HCT116 (cell line): ENCODE measurements around the gene NCAPG. TPM values are rescaled to one million over a fixed set of nuclear protein-coding genes. Genes with fewer than 3 reads are reported as not detected.

Source experiments
- ATAC-seq: fragments of 200-7000 bp; cut with Tn5 transposase; 2 replicates; pipeline ENCODE4 v1.9.1; 2020; ENCODE audit warnings: mild to moderate bottlenecking, moderate library complexity
- BruUV-seq: library from RNA; stranded (reverse); fragments of 400-500 nt; replicated peaks from 2 replicates; lab custom pipeline; 2021; lab: Mats Ljungman, UMichigan
- CTCF ChIA-PET: fragments of 300-600 bp; sonication (Branson Sonifier 250); formaldehyde crosslinking; loops from one replicate; lab custom pipeline; 2021; ENCODE audit warnings: antibody characterized with exemption; lab: Charles Lee
- POLR2A ChIA-PET: fragments of 300-600, 350-600 bp; sonication (Branson Sonifier 250); formaldehyde crosslinking; loops from one replicate; lab custom pipeline; 2021; ENCODE audit warnings: antibody characterized with exemption; lab: Charles Lee
- RAD21 ChIA-PET, 2 experiments: fragments of 300-600 bp; sonication (Branson Sonifier 250); formaldehyde crosslinking; loops; one replicate each; lab custom pipeline; 2023; ENCODE audit warnings: low total read pairs in 2 of 2; ENCODE audit not compliant: uncharacterized antibody in 2 of 2, unreplicated experiment in 2 of 2, low non-redundant PET in 1 of 2; lab: Charles Lee
- DNase-seq: peaks from one replicate; pipeline ENCODE4 v3.0.0-alpha.2; 2010; ENCODE audit warnings: low read depth, low spot score
- H2AFZ ChIP-seq: fragments of 200-600 bp; shearing (Covaris generic), sonication (generic); 2 replicates; pipeline ENCODE4 v1.6.1; 2017; ENCODE audit warnings: low read depth, mixed run types, mixed read lengths, antibody characterized with exemption, low read length; ENCODE audit not compliant: poor library complexity, severe bottlenecking
- H3K27ac ChIP-seq: 2 replicates; pipeline ENCODE4 v1.5.1; 2012; ENCODE audit warnings: low read depth, low read length
- H3K27me3 ChIP-seq: fragments of 200-600 bp; sonication (generic); 2 replicates; pipeline ENCODE4 v1.6.1; 2016; ENCODE audit warnings: mixed run types, low read length, mixed read lengths; ENCODE audit not compliant: insufficient read depth
- H3K36me3 ChIP-seq, 2 experiments: fragments of 200-500 bp in 1 of 2; fragments of 200-600 bp in 1 of 2; sonication (Bioruptor generic) in 1 of 2; sonication (generic) in 1 of 2; 2 replicates each; pipeline versions ENCODE4 v1.5.1 to v1.6.1; 2014 to 2016; ENCODE audit warnings: low read length in 2 of 2, inconsistent platforms in 1 of 2, mixed read lengths in 1 of 2, mixed run types in 1 of 2; ENCODE audit not compliant: insufficient read depth in 2 of 2, control insufficient read depth in 1 of 2
- H3K4me1 ChIP-seq, 2 experiments: fragments of 200-600 bp in 1 of 2; sonication (generic) in 1 of 2; 2 replicates each; pipeline versions ENCODE4 v1.5.1 to v1.6.1; 2012 to 2017; ENCODE audit warnings: low read length in 2 of 2, inconsistent platforms in 1 of 2, mild to moderate bottlenecking in 1 of 2, mixed read lengths in 1 of 2, mixed run types in 1 of 2, moderate library complexity in 1 of 2; ENCODE audit not compliant: insufficient read depth in 2 of 2, control insufficient read depth in 1 of 2
- H3K4me2 ChIP-seq: fragments of 200-600 bp; sonication (generic); 2 replicates; pipeline ENCODE4 v1.6.1; 2017; ENCODE audit warnings: mixed run types, low read length, mixed read lengths
- H3K4me3 ChIP-seq, 2 experiments: fragments of 200-600 bp in 1 of 2; sonication (generic) in 1 of 2; replicated peaks in 1 of 2; 2 replicates each; pipeline ENCODE4 v1.5.1; 2011 to 2016; ENCODE audit warnings: low read length in 2 of 2, control low read depth in 1 of 2, low read depth in 1 of 2, mild to moderate bottlenecking in 1 of 2, mixed read lengths in 1 of 2, mixed run types in 1 of 2
- H3K79me2 ChIP-seq: fragments of 200-600 bp; sonication (generic); 2 replicates; pipeline ENCODE4 v1.6.1; 2017; ENCODE audit warnings: mild to moderate bottlenecking, mixed run types, low read length, moderate library complexity, mixed read lengths; ENCODE audit not compliant: insufficient read depth
- H3K9ac ChIP-seq: fragments of 200-600 bp; sonication (generic); 2 replicates; pipeline ENCODE4 v1.6.1; 2016; ENCODE audit warnings: low read length, mixed read lengths
- H3K9me2 ChIP-seq: fragments of 200-600 bp; sonication (generic), shearing (Covaris generic); 2 replicates; pipeline ENCODE4 v1.6.1; 2017; ENCODE audit warnings: mixed run types, mild to moderate bottlenecking, moderate library complexity; ENCODE audit not compliant: insufficient read depth
- H3K9me3 ChIP-seq, 2 experiments: fragments of 200-500 bp in 1 of 2; fragments of 200-600 bp in 1 of 2; sonication (Bioruptor generic) in 1 of 2; sonication (generic) in 1 of 2; 2 replicates each; pipeline ENCODE4 v1.6.1; 2014 to 2017; ENCODE audit warnings: low read length in 2 of 2, mixed read lengths in 2 of 2, inconsistent platforms in 1 of 2, low read depth in 1 of 2, mild to moderate bottlenecking in 1 of 2, mixed run types in 1 of 2, moderate library complexity in 1 of 2; ENCODE audit not compliant: control insufficient read depth in 1 of 2, insufficient read depth in 1 of 2
- H4K20me1 ChIP-seq: fragments of 200-600 bp; sonication (generic), shearing (Covaris generic); 2 replicates; pipeline ENCODE4 v1.6.1; 2017; ENCODE audit warnings: mixed run types, mild to moderate bottlenecking, moderate library complexity; ENCODE audit not compliant: insufficient read depth
- CEBPB ChIP-seq: IDR thresholded peaks from 2 replicates; pipeline ENCODE4 v1.6.1; 2012; ENCODE audit warnings: low read depth
- EZH2 ChIP-seq: fragments of 200-600 bp; sonication (generic); IDR thresholded peaks from 2 replicates; pipeline ENCODE4 v1.6.1; 2017; ENCODE audit warnings: antibody characterized with exemption, mixed run types
- EZH2phosphoT487 ChIP-seq: fragments of 200-600 bp; IDR thresholded peaks from 2 replicates; pipeline ENCODE4 v1.6.1; 2018; ENCODE audit warnings: antibody characterized with exemption, borderline replicate concordance
- POLR2A ChIP-seq: IDR thresholded peaks from 2 replicates; pipeline ENCODE4 v1.7.0; 2011; ENCODE audit warnings: borderline replicate concordance; ENCODE audit not compliant: insufficient read depth, insufficient read length; ENCODE audit errors: extremely low read depth
- SIN3A ChIP-seq: IDR thresholded peaks from 2 replicates; pipeline ENCODE4 v1.6.1; 2012; ENCODE audit warnings: low read depth
- SP1 ChIP-seq: IDR thresholded peaks from 2 replicates; pipeline ENCODE4 v1.6.1; 2012; ENCODE audit warnings: low read depth
- SRF ChIP-seq: IDR thresholded peaks from 2 replicates; pipeline ENCODE4 v1.6.1; 2012; ENCODE audit warnings: low read depth
- YY1 ChIP-seq: IDR thresholded peaks from 2 replicates; pipeline ENCODE4 v1.6.1; 2011; ENCODE audit warnings: low read length, low read depth, moderate library complexity, mild to moderate bottlenecking; ENCODE audit not compliant: insufficient replicate concordance; ENCODE audit errors: extremely low read depth
- ZFX ChIP-seq: fragments of 450-650 bp; IDR thresholded peaks from 2 replicates; pipeline ENCODE4 v1.6.1; 2017
- ZNF274 ChIP-seq: fragments of 200-500 bp; sonication (Bioruptor generic); IDR thresholded peaks from 2 replicates; pipeline ENCODE4 v1.6.1; 2014; ENCODE audit warnings: mild to moderate bottlenecking, low read depth, low read length, inconsistent platforms
- intact Hi-C: fragments of 100-400 bp; cut with micrococcal nuclease; formaldehyde crosslinking; loops from 2 replicates; pipeline ENCODE4 v1.10.0; 2022
- total RNA-seq: library from RNA; stranded (reverse); gene quantifications from one replicate; pipeline ENCODE4 v1.2.1, GENCODE V29; 2021; ENCODE audit not compliant: unreplicated experiment
- TF ChIP-seq, protein P1 (sequence below): IDR thresholded peaks from 2 replicates; pipeline ENCODE4 v1.6.1; 2012

Gene NCAPG
- total RNA-seq, 1 experiment from 2014 or later = 79.4 TPM

DNA sequence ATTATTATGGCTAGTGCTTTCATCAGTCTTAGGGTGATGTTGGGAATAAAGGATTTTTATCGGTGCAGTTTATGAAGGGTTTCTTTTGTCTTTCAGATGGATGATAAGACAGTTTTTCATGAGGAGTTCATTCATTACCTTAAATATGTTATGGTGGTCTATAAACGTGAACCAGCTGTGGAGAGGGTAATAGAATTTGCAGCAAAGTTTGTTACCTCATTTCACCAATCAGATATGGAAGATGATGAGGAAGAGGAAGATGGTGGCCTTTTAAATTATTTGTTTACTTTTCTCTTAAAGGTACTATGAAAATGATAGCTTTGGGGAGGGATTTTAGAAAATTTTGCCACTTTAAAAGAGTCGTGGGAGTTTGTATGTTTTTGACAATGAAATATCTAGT lies 1.3 kb downstream of the NCAPG start (continued):
- TF ChIP-seq SP1 = no peak

DNA sequence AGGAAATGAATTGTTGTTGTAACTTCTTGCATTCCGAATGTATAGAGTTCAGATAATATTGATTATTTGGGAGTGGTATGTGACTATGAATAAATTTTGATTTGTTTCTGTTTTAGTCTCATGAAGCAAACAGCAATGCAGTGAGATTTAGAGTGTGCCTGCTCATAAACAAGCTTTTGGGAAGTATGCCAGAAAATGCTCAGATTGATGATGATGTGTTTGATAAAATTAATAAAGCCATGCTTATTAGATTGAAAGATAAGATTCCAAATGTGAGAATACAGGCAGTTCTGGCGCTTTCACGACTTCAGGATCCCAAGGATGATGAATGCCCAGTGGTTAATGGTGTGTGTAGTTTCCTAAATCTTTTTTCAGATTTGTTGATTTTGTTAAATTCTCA lies 2.0 kb downstream of the NCAPG start:
- Histone ChIP-seq H2AFZ (no peak overlapping the region), H3K9me3 (no peaks in the 10 kb centered on the region), H3K9me2 (no peaks in the 10 kb centered on the region), H3K4me2 (peak overlapping the region; percentile 85), H3K4me3 (peak overlapping the region in 1 of 2 experiments; percentile 93; a peak in 1 of 4 replicates), H3K9ac (peak overlapping the region; percentile 98; the same call in 1 of the 2 replicates), H3K4me1 (peaks cover 5 to 20% of the 10 kb centered on the region in 2 experiments; a peak in 2 of 4 replicates), H3K27me3 (no peaks in the 10 kb centered on the region), H3K27ac (no peak overlapping the region), H4K20me1 (peaks cover 6% of the 10 kb centered on the region; the same call in 1 of the 2 replicates), H3K36me3 (peaks cover 14 to 27% of the 10 kb centered on the region in 2 experiments), H3K79me2 (peaks cover 98% of the 10 kb centered on the region)
- DNase-seq (no peak), ATAC-seq (no peak)
- intact Hi-C loops = no loop called here
- ChIA-PET RAD21 (no interaction called here), CTCF (no interaction called here), POLR2A (no interaction called here)
- BruUV-seq = no TSS peak
- no peak for TF ChIP-seq ZFX
- TF ChIP-seq ZNF274 = no peak
- no peak for TF ChIP-seq POLR2A
- TF ChIP-seq SIN3A = no peak
- TF ChIP-seq CEBPB = no peak
- TF ChIP-seq, protein P1, sequence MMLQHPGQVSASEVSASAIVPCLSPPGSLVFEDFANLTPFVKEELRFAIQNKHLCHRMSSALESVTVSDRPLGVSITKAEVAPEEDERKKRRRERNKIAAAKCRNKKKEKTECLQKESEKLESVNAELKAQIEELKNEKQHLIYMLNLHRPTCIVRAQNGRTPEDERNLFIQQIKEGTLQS = no peak
- no peak for TF ChIP-seq YY1
- no peak for TF ChIP-seq EZH2
- no peak for TF ChIP-seq SP1

DNA sequence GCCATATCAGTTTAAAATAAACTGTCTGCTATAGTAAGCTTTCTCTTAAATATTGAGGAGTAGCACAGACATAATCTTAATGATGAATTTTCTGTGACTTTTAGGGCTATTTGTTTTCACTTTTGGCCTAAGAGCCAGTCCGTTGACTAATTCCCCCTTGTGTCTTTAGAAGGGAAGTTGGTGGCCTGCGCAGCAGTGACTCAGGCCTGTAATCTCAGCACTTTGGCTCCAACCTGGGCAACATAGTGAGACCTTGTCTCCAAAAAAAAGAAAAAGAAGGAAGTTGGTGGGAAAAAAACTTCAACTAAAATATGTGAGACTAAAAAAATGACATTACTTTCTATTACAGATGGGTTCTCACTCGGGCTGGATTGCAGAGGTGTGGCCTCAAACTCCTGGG lies 3.4 kb downstream of the NCAPG start:
- Histone ChIP-seq H2AFZ (no peak overlapping the region), H3K4me2 (no peak overlapping the region), H3K4me3 (no peak overlapping the region), H3K79me2 (peaks cover 98% of the 10 kb centered on the region), H3K9me3 (no peaks in the 10 kb centered on the region), H3K9me2 (no peaks in the 10 kb centered on the region), H3K9ac (no peak overlapping the region), H3K27me3 (no peaks in the 10 kb centered on the region), H3K27ac (no peak overlapping the region), H3K36me3 (peaks cover 21 to 33% of the 10 kb centered on the region in 2 experiments; a peak in 3 of 4 replicates), H3K4me1 (peaks cover 5 to 13% of the 10 kb centered on the region in 2 experiments; a peak in 2 of 4 replicates), H4K20me1 (no peaks in the 10 kb centered on the region; the same call in 1 of the 2 replicates)
- RAD21 ChIA-PET = no interaction called here
- ATAC-seq (no peak), DNase-seq (no peak)
- intact Hi-C loops = no loop called here
- CTCF ChIA-PET = no interaction called here
- no TSS peak for BruUV-seq
- POLR2A ChIA-PET = no interaction called here
- TF ChIP-seq ZNF274 (no peak), SRF (no peak), EZH2phosphoT487 (no peak)
